ENCODE results near the gene MRPS7. TPM values are rescaled to one million over a fixed set of nuclear protein-coding genes. Genes with fewer than 3 reads are reported as not detected.

The MRPS7 gene
- total RNA-seq, 1 experiment from 2014 or later = 94.7 TPM

DNA sequence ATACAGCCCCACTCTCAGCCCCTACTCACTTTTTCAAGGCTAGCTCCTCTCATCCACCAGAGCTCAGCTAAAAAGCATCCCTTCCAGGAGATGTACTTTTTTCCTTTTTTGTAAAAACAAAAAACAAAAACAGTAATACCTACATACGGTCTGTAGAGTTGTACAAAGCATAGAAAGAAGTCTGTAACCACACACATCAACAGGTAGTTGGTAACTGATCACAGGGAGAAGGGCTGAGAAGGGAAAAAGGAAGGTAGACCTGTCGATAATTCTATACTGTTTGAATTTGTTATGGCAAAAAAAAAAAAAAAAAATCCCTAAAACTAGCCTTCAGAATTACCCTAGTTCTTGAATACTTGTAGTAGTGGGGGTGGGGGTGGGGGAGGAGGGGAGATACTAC is 26.7 kb downstream of the MRPS7 start (continued):
- TF ChIP-seq ZNF263 (CRISPR knock-in tag; IDR thresholded peaks at IDR 0.05; ENCODE audit: low read depth) (no peak), ETV6 (CRISPR knock-in tag; IDR thresholded peaks at IDR 0.05) (no peak), KAT7 (CRISPR knock-in tag; IDR thresholded peaks at IDR 0.05; ENCODE audit: borderline replicate concordance) (no peak), FOXJ3 (CRISPR knock-in tag; IDR thresholded peaks at IDR 0.05; ENCODE audit: borderline replicate concordance) (no peak)
- TF ChIP-seq, protein P1, sequence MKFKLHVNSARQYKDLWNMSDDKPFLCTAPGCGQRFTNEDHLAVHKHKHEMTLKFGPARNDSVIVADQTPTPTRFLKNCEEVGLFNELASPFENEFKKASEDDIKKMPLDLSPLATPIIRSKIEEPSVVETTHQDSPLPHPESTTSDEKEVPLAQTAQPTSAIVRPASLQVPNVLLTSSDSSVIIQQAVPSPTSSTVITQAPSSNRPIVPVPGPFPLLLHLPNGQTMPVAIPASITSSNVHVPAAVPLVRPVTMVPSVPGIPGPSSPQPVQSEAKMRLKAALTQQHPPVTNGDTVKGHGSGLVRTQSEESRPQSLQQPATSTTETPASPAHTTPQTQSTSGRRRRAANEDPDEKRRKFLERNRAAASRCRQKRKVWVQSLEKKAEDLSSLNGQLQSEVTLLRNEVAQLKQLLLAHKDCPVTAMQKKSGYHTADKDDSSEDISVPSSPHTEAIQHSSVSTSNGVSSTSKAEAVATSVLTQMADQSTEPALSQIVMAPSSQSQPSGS (CRISPR knock-in tag; IDR thresholded peaks at IDR 0.05; ENCODE audit: borderline replicate concordance, low read depth) = no peak

DNA sequence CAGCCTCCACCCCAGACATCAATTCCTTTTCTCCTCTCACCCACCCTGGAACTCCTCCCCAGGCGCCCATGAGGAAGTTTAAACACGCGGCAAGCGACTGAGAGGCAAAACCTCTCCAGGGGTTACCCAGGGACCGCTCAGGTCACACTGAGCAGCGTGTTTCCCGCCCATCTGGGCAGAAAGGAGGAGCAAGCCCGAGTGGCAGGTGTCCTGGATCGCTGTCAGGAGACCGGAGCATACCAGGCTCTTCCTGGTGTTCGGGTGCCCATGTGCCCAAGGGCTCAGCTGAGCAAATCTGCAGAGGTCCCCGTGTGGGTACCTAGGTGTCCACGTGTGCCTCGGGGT is 27.1 kb downstream of the MRPS7 start:
- ATAC-seq = peak; percentile 12
- POLR2A ChIA-PET = interaction anchor here (0.6 to 1.8 kb wide), 19 partner anchors 9 to 476 kb away, joined by 3 to 24 read pairs (median 4); partner anchors contain the start of genes GALK1, GGA3, GRB2 and MIF4GD
- peak; percentile 53 for DNase-seq (ENCODE audit: low spot score)
- peak overlapping the region; percentile 94 for H3K4me3 Mint-ChIP-seq
- peak overlapping the region; percentile 99; the same call in 1 of the 2 replicates for H3K27ac Mint-ChIP-seq
- TF ChIP-seq, protein P2, sequence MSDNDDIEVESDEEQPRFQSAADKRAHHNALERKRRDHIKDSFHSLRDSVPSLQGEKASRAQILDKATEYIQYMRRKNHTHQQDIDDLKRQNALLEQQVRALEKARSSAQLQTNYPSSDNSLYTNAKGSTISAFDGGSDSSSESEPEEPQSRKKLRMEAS (CRISPR knock-in tag; IDR thresholded peaks at IDR 0.05) = 0 out of 2 replicates have a peak, but pooled peaks have one; percentile 7
- TF ChIP-seq MYBL2 (CRISPR knock-in tag; IDR thresholded peaks at IDR 0.05) = no peak
- TF ChIP-seq, protein P3, sequence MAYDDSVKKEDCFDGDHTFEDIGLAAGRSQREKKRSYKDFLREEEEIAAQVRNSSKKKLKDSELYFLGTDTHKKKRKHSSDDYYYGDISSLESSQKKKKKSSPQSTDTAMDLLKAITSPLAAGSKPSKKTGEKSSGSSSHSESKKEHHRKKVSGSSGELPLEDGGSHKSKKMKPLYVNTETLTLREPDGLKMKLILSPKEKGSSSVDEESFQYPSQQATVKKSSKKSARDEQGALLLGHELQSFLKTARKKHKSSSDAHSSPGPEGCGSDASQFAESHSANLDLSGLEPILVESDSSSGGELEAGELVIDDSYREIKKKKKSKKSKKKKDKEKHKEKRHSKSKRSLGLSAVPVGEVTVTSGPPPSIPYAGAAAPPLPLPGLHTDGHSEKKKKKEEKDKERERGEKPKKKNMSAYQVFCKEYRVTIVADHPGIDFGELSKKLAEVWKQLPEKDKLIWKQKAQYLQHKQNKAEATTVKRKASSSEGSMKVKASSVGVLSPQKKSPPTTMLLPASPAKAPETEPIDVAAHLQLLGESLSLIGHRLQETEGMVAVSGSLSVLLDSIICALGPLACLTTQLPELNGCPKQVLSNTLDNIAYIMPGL (CRISPR knock-in tag; IDR thresholded peaks at IDR 0.05) = no peak
- no peak for TF ChIP-seq ZNF219 (CRISPR knock-in tag; IDR thresholded peaks at IDR 0.05; ENCODE audit: borderline replicate concordance)
- TF ChIP-seq, protein P4, sequence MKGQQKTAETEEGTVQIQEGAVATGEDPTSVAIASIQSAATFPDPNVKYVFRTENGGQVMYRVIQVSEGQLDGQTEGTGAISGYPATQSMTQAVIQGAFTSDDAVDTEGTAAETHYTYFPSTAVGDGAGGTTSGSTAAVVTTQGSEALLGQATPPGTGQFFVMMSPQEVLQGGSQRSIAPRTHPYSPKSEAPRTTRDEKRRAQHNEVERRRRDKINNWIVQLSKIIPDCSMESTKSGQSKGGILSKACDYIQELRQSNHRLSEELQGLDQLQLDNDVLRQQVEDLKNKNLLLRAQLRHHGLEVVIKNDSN (CRISPR knock-in tag; IDR thresholded peaks at IDR 0.05) = 0 out of 2 replicates have a peak, but pooled peaks have one; percentile 55
- no peak for TF ChIP-seq CBFB (CRISPR knock-in tag; IDR thresholded peaks at IDR 0.05; ENCODE audit: low read depth)
- 0 out of 2 replicates have a peak, but pooled peaks have one; percentile 21 for TF ChIP-seq TEAD1 (CRISPR knock-in tag; IDR thresholded peaks at IDR 0.05)
- no peaks in the 10 kb centered on the region for H3K9me3 Mint-ChIP-seq
- H3K27me3 Mint-ChIP-seq (ENCODE audit: low read depth) = no peaks in the 10 kb centered on the region; the same call in 1 of the 2 replicates
- H3K36me3 Mint-ChIP-seq = peaks cover 11% of the 10 kb centered on the region
- CTCF ChIA-PET = interaction anchor here (0.6 to 3.7 kb wide), 56 partner anchors 10 to 541 kb away, joined by 3 to 106 read pairs (median 5); partner anchors contain the start of genes GALK1, GGA3, GRB2 and LLGL2
- peaks cover 8% of the 10 kb centered on the region for H3K4me1 Mint-ChIP-seq

DNA sequence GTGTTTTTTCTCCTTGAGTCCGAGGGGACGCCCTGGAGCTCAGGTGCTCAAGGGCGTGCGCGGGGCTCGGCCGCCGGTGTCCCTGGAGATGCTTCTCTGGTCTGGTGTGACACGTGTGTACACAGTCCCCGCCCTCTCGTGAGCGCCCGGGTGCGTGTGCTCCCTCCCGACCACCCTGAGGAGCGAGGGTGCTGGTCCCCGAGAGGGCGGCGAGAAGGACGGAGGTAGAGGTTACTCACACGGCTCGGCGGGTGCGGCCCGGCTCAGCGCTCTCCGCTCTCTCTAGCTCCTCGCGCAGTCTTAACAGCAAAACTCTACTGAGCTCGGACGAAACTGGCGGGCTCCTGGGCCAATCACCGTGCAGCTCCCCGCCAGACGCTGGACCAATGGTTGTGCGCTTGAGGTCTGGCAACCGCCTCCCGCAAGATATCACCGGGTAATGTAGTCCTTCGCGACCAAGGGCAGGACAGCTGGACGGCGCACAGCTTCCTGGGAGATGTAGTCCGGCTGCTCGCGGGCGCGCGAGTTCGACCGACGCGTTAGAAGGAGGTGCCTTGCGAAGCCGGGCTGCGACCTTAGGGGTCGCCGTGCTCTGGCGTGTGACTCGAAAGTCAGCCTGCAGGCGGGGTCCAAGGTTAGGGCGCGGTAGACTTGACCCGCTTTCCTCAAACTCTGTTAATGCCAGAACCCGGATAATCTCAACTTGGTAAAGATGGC is 27.6 kb downstream of the MRPS7 start, which contains the start of gene SLC25A19:
TSS of gene SLC25A19 (minus strand) at position 319 of the 717 bp plus-strand sequence. CDS start 2,669 bp downstream, outside the sequence.
- peaks cover 8% of the 10 kb centered on the region for H3K4me1 Mint-ChIP-seq
- ATAC-seq = peak; percentile 98
- ChIA-PET CTCF (interaction anchor here (0.6 to 3.7 kb wide), 57 partner anchors 11 to 541 kb away, joined by 3 to 106 read pairs (median 5); partner anchors contain the start of genes GALK1, GGA3, GRB2 and LLGL2), POLR2A (interaction anchor here (0.6 to 1.8 kb wide), 20 partner anchors 8 to 475 kb away, joined by 3 to 24 read pairs (median 4); partner anchors contain the start of genes GALK1, GGA3, GRB2 and MIF4GD)
- peak; percentile 98 for DNase-seq (ENCODE audit: low spot score)
- peak within 1 kb of the TSS; percentile 94 for H3K4me3 Mint-ChIP-seq
- no peaks in the 10 kb centered on the region; the same call in 1 of the 2 replicates for H3K27me3 Mint-ChIP-seq (ENCODE audit: low read depth)
- peaks cover 11% of the 10 kb centered on the region for H3K36me3 Mint-ChIP-seq
- H3K9me3 Mint-ChIP-seq = no peaks in the 10 kb centered on the region
- H3K27ac Mint-ChIP-seq = peak within 1 kb of the TSS; percentile 99
- TF ChIP-seq, protein P5, sequence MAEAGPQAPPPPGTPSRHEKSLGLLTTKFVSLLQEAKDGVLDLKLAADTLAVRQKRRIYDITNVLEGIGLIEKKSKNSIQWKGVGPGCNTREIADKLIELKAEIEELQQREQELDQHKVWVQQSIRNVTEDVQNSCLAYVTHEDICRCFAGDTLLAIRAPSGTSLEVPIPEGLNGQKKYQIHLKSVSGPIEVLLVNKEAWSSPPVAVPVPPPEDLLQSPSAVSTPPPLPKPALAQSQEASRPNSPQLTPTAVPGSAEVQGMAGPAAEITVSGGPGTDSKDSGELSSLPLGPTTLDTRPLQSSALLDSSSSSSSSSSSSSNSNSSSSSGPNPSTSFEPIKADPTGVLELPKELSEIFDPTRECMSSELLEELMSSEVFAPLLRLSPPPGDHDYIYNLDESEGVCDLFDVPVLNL (CRISPR knock-in tag; IDR thresholded peaks at IDR 0.05; ENCODE audit: borderline replicate concordance, low read depth) = no peak
- TF ChIP-seq, protein P6, sequence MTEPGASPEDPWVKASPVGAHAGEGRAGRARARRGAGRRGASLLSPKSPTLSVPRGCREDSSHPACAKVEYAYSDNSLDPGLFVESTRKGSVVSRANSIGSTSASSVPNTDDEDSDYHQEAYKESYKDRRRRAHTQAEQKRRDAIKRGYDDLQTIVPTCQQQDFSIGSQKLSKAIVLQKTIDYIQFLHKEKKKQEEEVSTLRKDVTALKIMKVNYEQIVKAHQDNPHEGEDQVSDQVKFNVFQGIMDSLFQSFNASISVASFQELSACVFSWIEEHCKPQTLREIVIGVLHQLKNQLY (CRISPR knock-in tag; IDR thresholded peaks at IDR 0.05) = no peak
- TF ChIP-seq RORB (CRISPR knock-in tag; IDR thresholded peaks at IDR 0.05) (no peak), SOX15 (CRISPR knock-in tag; IDR thresholded peaks at IDR 0.05) (no peak), ZNF121 (CRISPR knock-in tag; IDR thresholded peaks at IDR 0.05) (no peak), IRF2 (CRISPR knock-in tag; IDR thresholded peaks at IDR 0.05; ENCODE audit: borderline replicate concordance, low read depth) (no peak), MXD4 (CRISPR knock-in tag; IDR thresholded peaks at IDR 0.05; ENCODE audit: borderline replicate concordance) (no peak), GTF2I (CRISPR knock-in tag; conservative IDR thresholded peaks at IDR 0.05) (no peak), ESRRA (CRISPR knock-in tag; IDR thresholded peaks at IDR 0.05; ENCODE audit: borderline replicate concordance) (no peak), ATF1 (CRISPR knock-in tag; IDR thresholded peaks at IDR 0.05) (no peak), HMGA2 (CRISPR knock-in tag; IDR thresholded peaks at IDR 0.05) (no peak)
- TF ChIP-seq, protein P7, sequence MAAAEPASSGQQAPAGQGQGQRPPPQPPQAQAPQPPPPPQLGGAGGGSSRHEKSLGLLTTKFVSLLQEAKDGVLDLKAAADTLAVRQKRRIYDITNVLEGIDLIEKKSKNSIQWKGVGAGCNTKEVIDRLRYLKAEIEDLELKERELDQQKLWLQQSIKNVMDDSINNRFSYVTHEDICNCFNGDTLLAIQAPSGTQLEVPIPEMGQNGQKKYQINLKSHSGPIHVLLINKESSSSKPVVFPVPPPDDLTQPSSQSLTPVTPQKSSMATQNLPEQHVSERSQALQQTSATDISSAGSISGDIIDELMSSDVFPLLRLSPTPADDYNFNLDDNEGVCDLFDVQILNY (CRISPR knock-in tag; IDR thresholded peaks at IDR 0.05) = peak; percentile 84; the same call in 1 of the 2 replicates
